Measurements from ENCODE around the gene LYPLA2. TPM values are rescaled to one million over a fixed set of nuclear protein-coding genes. Genes with fewer than 3 reads are reported as not detected.

The LYPLA2 gene
- total RNA-seq, 1 donor from 2014 or later: 56.2 TPM

DNA sequence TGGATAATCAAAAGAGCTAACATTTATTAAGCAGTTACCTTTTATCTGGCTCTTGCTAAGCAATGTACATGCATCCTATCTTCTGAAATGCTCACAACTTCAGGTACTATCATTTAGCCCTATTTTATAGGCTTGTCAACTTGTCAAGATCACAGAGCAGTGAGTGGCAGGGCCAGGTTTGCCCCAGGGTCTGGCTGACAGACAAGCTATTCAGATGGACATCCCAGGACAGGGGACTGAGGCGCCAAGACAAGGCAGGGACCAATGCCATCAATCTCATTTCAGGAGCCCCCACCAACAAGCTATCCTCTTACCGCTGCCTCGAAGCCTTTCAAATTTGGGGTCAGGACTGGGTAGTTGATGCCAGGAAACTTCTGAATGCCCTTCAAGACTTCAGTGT, 25.4 kb downstream of the LYPLA2 start:
- H3K4me3 ChIP-seq: no peak overlapping the region
- H3K36me3 ChIP-seq: peaks cover 0 to 56% of the 10 kb centered on the region in 2 donors
- no peak for TF ChIP-seq CTCF (IDR thresholded peaks at IDR 0.05)
- TF ChIP-seq POLR2A (IDR thresholded peaks at IDR 0.05): no peak
- TF ChIP-seq POLR2AphosphoS5 (IDR thresholded peaks at IDR 0.05; ENCODE audit: insufficient read depth in 1 of 2, low read depth in 1 of 2): no peak

GRCh38 chr1:23816906-23817305, 26.0 kb downstream of the LYPLA2 start:
- intact Hi-C loops (cut with DNase I): loop anchor here (5.0 kb wide), 1 partner anchor 35 kb away; no protein-coding TSS in a partner anchor
- Histone ChIP-seq H3K36me3 (peaks cover 0 to 56% of the 10 kb centered on the region in 2 donors), H3K4me1 (no peaks in the 10 kb centered on the region), H3K9me3 (no peaks in the 10 kb centered on the region), H3K27ac (no peak overlapping the region), H3K4me3 (no peak overlapping the region), H3K27me3 (no peaks in the 10 kb centered on the region)
- no peak for TF ChIP-seq CTCF (IDR thresholded peaks at IDR 0.05)
- TF ChIP-seq POLR2A (IDR thresholded peaks at IDR 0.05): no peak
- TF ChIP-seq POLR2AphosphoS5 (IDR thresholded peaks at IDR 0.05; ENCODE audit: insufficient read depth in 1 of 2, low read depth in 1 of 2): no peak
- DNase-seq (ENCODE audit: extremely low spot score in 2 of 2): no peak

More for the DNA sequence above, 25.4 kb downstream of the LYPLA2 start:
- Histone ChIP-seq H3K27ac (no peak overlapping the region), H3K4me1 (no peaks in the 10 kb centered on the region), H3K9me3 (no peaks in the 10 kb centered on the region), H3K27me3 (no peaks in the 10 kb centered on the region)
- DNase-seq (ENCODE audit: extremely low spot score in 2 of 2): no peak
- intact Hi-C loops (cut with DNase I): loop anchor here (5.0 kb wide), 1 partner anchor 36 kb away; no protein-coding TSS in a partner anchor

GRCh38 chr1:23817633-23818032, 26.7 kb downstream of the LYPLA2 start:
- intact Hi-C loops (cut with DNase I): loop anchor here (5.0 kb wide), 1 partner anchor 35 kb away; no protein-coding TSS in a partner anchor
- Histone ChIP-seq H3K4me1 (no peaks in the 10 kb centered on the region), H3K36me3 (peaks cover 0 to 49% of the 10 kb centered on the region in 2 donors)

GRCh38 chr1:23823767-23824166, 32.8 kb downstream of the LYPLA2 start:
- Histone ChIP-seq H3K4me1 (peaks cover 8% of the 10 kb centered on the region), H3K36me3 (no peaks in the 10 kb centered on the region), H3K27ac (no peak overlapping the region), H3K27me3 (no peaks in the 10 kb centered on the region), H3K9me3 (no peaks in the 10 kb centered on the region), H3K4me3 (no peak overlapping the region)
- intact Hi-C loops (cut with DNase I): no loop called here
- TF ChIP-seq POLR2A (IDR thresholded peaks at IDR 0.05) (no peak), POLR2AphosphoS5 (IDR thresholded peaks at IDR 0.05; ENCODE audit: insufficient read depth in 1 of 2, low read depth in 1 of 2) (no peak), CTCF (IDR thresholded peaks at IDR 0.05) (no peak)
- DNase-seq (ENCODE audit: extremely low spot score in 2 of 2): no peak

More at GRCh38 chr1:23817633-23818032, 26.7 kb downstream of the LYPLA2 start:
- Histone ChIP-seq H3K27me3 (no peaks in the 10 kb centered on the region), H3K27ac (no peak overlapping the region), H3K9me3 (no peaks in the 10 kb centered on the region), H3K4me3 (no peak overlapping the region)
- TF ChIP-seq POLR2AphosphoS5 (IDR thresholded peaks at IDR 0.05; ENCODE audit: insufficient read depth in 1 of 2, low read depth in 1 of 2): no peak
- TF ChIP-seq POLR2A (IDR thresholded peaks at IDR 0.05): no peak
- no peak for TF ChIP-seq CTCF (IDR thresholded peaks at IDR 0.05)
- no peak for DNase-seq (ENCODE audit: extremely low spot score in 2 of 2)

DNA sequence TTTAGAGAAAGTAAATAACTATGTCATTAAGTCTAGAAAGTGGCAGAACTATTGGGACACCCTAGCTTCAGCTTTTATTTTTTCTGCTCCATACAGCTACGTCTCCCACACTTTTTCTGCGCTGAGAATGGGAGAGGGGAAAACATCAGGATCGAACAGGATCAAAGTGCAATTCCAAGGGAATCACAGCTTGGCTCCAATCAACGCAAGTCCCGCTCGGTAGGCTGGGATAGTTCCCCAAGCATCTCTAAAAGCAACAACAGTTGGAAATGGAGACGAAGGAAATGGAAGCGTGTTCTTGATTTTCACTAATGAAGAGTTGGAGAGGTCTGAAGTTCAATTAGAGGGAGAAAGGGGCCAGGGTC, 33.7 kb downstream of the LYPLA2 start:
- H3K27me3 ChIP-seq: no peaks in the 10 kb centered on the region
- TF ChIP-seq POLR2AphosphoS5 (IDR thresholded peaks at IDR 0.05; ENCODE audit: insufficient read depth in 1 of 2, low read depth in 1 of 2): no peak
- no peak for TF ChIP-seq POLR2A (IDR thresholded peaks at IDR 0.05)
- TF ChIP-seq CTCF (IDR thresholded peaks at IDR 0.05): no peak
- no peaks in the 10 kb centered on the region for H3K9me3 ChIP-seq
- H3K4me3 ChIP-seq: peak overlapping the region; percentile 89 to 96
- peaks cover 8% of the 10 kb centered on the region for H3K4me1 ChIP-seq
- no peaks in the 10 kb centered on the region for H3K36me3 ChIP-seq
- intact Hi-C loops (cut with DNase I): no loop called here
- peak overlapping the region; percentile 89 for H3K27ac ChIP-seq
- no peak for DNase-seq (ENCODE audit: extremely low spot score in 2 of 2)
